T-helper 1 cell treated with Interleukin-12 subunit alpha and Interleukin-12 subunit beta and Interleukin-4 antibody, amounts not matched to agents 30 ng/mL and 1 ng/mL, for 36 hours (primary cell): ENCODE data around the gene AIMP2. TPM values are rescaled to one million over a fixed set of nuclear protein-coding genes. Genes with fewer than 3 reads are reported as not detected.
"Not testable (repeated sequence)": the region's sequence is repeated elsewhere in the genome, so short reads cannot be mapped to it uniquely, and the experiment has no call there.

Experiments used
- intact Hi-C: fragments of 100-400 bp; cut with micrococcal nuclease; formaldehyde crosslinking; loops from one replicate; pipeline ENCODE4 v1.15.1; 2024
- total RNA-seq: library from RNA; stranded (reverse); gene quantifications from 2 replicates; pipeline ENCODE4 v1.2.3, GENCODE V29; 2022

The AIMP2 gene
- 41.3 TPM in 2 replicates for total RNA-seq

DNA sequence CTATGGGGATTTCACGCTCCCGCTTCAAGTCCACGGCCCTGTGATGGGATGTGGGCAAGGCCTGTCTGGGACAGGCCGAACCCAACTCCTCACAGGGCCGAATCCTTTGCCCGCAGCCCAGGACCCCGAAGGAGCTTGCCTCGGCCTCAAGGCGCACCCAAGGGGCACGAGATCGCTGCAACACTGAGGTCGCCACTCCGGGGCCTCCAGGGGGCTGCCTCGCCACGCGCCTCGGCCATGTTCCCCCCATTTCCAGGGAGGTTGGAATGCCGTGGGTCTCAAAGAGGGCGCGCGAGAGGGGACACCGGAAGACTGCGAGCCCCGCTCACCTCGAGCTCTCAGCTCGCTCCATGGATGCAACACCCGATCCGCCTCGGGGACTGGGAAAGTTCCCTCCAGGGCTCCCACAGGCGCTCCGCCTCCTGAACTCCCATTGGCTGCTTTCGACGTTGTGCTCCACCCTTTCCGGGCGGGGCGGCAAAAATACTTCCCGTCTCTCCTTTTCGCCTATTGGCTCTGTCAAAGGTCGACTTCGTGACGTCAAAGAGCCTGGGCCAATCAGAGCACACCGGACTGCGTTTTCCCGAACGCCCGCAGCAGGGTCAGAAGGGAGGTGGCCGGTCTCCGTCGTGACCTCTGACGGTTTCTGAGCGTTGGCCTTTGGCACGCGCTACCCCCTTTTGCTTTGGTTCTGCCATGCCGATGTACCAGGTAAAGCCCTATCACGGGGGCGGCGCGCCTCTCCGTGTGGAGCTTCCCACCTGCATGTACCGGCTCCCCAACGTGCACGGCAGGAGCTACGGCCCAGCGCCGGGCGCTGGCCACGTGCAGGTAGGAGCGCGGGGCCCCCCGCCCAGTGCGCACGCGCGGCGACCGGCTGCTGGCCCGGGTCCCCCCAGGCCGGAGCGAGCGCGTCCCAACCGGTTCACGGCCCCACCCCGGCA is at the start of gene AIMP2, which contains the start of gene PMS2:
TSS of gene AIMP2 (plus strand) at position 605 of the 944 bp plus-strand sequence. CDS start at position 697, 92 bp downstream.
TSS of gene PMS2 (minus strand) at position 382 of the 944 bp plus-strand sequence. CDS start at position 352, 30 bp downstream.
- intact Hi-C loops: loop anchor here (1.0 kb wide), 3 partner anchors 17 to 263 kb away; partner anchors contain the start of gene CYTH3

DNA sequence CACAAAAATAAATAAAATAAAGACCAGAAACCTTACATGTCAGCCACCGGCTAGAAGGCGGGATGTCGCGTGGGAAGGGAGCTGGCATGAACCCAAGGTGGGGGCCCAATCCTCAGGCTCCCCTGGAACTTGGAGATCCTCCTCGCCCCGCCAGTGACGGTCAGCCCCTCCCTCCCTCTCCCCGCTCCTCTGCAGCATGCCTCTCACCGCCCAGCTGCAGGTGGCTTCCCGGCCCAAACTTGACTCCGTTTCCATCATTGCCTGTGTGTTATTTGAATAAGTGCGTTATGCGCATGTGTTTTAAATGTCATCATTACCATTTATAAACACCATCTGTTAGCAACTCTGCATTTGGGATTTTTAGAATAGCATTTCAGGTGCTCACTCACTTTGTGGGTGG is 45.9 kb upstream of the AIMP2 start:
- intact Hi-C loops: not testable (repeated sequence)

DNA sequence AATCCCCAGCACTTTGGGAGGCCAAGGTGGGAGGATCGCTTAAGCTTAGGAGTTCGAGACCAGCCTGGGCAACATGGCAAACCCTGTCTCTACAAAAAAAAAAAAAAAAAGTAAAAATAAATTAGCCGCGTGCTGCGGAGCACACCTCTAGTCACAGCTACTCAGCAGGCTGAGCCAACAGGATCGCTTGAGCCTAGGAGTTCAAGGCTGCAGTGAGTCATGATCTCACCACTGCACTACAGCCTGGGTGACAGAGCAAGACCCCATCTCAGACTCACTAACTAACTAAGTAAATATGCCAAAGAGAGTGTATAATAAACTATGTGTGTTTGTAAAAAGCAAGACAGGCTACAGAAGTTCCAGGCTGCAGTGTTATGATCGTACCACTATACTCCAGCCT is 45.3 kb upstream of the AIMP2 start:
- intact Hi-C loops: not testable (repeated sequence)

DNA sequence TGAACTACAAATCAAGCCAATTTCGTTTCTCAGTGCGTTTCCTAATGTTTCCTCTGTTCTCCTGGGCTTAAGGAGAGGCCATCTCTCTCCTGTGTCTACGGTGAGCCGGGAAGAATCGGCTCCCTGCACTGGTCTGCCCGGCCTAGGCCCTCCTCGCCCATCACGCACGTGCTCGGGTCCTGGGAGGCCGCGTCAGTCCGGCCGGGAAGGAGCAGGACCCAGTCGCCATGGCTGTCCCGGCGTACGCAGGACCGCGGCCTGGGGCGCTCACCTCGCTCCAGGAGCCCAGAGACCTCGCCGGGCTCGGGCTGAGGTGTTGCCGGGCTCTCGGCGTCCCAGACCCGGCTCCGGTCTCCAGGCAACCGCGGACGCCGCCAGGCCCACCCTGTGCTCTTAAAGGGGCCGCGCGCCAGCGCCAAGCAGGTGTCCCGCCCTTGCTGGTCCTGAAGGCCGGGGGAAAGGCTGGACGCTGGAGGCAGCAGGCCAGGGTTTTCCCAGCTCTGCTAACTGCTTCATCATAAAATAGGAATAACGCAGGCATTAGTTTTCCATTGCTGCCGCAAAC is 38.6 kb upstream of the AIMP2 start, which contains the start of gene RSPH10B:
TSS of gene RSPH10B (minus strand) at position 343 of the 565 bp plus-strand sequence. CDS start 3,573 bp downstream, outside the sequence.
- intact Hi-C loops: not testable (repeated sequence)

DNA sequence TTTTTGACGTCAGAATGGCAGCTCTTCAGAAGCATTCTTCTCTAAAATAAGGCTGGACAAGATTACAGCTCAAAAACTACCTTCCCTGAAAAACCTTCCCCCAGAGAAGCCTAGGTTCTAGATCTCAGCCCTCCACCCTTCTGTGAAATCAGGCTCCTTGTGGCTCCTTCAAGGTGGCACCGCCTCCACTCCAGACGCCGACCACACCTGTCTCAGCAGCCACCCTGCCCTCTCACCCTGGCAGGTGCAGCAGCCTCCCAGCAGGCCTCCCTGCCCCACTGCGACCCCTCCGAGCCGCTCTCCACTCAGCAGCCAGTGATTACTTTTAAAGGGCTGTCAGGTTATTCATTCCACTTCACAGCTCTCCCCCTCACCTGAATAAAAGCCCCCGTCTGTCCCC is 35.5 kb upstream of the AIMP2 start:
- intact Hi-C loops: not testable (repeated sequence)

DNA sequence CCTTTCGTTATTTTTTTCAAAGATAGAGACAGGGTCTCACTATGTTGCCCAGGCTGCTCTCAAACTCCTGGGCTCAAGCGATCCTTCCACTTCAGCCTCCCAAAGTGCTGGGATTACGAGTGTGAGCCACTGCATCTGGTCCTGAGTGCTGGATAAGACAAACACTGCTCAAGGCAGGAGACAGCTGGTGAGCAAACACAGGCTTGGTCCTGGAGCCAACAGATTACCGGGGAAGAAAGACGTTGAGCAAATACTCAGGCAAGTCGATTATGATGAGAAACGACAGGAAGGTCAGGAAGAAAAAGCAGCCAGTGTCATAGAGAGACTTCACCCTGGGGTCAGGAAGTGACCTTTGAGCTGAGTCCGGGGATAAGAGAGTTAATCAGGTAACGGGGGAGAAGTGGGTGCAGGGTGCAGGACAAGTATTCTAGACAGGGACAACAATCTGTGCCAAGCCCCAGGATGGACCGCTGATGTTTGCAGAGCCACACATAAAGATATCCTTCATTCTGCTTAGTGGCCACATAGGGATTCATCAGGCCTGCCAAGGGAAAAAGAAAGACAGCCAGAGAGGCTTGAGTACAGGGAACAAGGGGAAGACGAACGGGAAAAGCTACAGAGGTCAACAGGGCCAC is 29.3 kb upstream of the AIMP2 start:
- intact Hi-C loops: not testable (repeated sequence)

DNA sequence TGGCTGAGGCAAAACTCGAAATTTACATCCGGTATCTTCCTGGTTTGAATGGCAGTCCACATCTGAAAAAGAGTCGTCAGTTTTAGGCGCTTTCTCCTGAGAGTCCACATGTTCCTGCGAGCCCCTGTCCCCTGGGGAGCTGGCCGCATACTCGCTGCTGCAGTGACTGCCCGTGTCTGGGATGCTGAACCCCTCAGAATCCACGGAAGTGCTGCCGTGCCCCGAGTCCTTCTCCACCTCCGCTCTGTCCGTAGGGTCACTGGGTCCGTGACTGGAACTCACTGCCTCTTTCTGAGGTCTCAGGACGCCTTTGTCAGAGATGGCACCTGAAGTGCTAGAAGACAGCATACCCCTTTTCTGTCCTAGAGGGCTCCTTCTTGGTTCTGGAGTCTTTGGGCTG is 22.0 kb upstream of the AIMP2 start:
- intact Hi-C loops: not testable (repeated sequence)

DNA sequence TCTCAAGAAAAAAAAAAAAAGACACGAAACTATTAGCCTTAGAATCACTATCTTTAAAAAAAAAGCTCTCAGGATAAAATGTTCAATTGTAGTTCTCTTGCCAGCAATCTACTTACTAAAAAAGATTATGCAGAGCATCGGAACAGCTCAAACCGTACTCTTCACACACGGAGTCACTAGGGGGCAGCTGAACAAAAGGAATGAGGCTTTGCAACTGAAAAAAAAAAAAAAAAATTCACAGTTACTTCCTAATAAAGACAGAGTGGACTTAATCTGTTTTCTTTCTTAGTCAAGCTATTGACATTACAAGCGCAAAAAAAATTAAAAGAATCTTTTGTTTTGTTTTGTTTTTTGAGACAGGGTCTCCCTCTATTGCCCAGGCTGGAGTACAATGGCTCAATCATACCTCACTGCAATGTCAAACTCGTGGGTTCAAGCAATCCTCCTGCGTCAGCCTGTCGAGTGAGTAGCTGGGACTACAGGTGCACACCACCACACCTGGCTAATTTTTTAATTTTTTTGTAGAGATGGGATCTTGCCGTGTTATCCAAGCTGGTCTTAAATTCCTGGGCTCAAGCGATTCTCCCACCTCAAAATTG is 11.8 kb upstream of the AIMP2 start:
- intact Hi-C loops: loop anchor here (1.0 kb wide), 3 partner anchors 109 to 438 kb away; no protein-coding TSS in a partner anchor

DNA sequence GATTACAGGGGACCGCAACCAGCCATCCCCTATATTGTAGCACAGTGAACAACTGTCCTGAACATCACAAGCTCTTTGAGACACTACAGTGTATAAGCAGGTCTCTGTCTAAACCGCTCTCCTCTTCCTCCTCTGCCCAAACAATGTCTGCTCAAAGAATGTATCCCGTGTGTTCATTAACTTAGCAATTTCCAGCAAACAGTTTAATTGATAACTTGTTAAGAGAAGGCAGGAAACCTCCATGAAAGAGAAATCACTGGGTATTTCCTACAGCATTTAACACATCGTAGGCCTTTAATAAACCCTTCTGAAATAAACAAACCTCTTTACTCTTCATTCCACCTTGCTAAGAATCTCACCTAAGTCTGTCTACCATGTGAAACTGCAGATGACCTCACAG is 1.7 kb upstream of the AIMP2 start:
- intact Hi-C loops: no loop called here

DNA sequence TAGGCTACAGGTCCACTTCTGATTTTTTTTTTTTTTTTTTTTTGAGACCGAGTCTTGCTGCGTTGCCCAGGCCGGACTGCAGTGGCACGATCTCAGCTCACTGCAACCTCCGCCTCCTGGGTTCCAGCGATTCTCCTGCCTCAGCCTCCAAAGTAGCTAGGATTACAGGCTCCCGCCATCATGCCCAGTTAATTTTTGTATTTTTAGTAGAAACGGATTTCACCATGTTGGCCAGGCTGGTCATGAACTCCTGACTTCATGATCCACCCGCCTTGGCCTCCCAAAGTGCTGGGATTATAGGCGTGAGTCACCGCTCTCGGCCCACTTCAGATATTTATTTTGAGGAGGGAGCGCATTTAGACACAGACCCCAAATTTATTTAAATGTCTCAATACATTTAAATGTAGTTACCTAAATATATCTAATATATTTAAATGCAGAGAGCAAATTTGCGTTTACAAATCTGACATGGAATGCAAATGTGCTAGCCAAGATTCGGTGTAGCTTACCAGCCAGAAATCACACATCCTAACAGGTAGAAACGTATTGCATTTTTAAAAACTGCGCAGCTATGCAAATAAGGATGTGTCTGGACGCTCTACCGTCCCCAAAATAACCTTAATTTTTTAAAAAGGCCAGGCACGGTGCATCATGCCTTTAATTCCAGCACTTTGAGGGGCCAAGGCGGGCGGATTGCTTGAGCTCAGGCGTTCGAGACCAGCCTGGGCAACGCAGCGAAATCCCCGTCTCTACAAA is 1.1 kb upstream of the AIMP2 start:
- intact Hi-C loops: not testable (repeated sequence)

DNA sequence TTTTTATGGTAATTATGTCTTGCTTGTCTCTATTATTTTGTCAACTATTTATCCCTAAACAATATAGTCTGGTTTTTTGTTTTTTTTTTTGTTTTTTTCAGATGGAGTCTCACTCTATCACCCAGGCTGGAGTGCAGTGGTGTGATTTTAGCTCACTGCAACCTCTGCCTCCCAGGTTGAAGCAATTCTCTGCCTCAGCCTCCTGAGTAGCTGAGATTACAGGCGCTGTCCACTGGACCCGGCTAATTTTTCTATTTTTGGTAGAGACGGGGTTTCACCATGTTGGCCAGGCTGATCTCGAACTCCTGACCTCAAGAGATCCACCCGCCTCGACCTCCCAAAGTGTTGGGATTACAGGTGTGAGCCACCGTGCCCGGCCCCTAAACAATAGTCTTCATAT is 1.3 kb downstream of the AIMP2 start:
- intact Hi-C loops: not testable (repeated sequence)

DNA sequence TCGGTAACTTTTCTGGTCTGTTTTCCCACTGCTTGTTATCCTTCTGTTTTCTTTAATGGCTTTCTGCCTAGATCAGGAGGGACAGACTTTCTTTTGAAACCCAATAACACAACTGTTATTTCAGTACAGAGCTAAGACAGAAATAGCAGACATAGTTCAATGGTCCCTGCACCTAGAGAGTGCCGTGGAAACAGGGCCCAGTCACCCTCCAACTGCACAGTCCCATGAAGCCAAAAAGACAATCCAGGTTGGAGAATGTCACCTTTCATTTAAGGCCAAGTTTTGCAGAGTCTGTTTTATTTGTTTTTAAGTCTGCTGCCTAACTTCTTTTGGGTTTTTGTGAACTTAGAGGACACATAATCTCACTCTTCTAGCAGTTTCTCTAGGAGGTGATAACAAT is 2.5 kb downstream of the AIMP2 start:
- intact Hi-C loops: no loop called here

DNA sequence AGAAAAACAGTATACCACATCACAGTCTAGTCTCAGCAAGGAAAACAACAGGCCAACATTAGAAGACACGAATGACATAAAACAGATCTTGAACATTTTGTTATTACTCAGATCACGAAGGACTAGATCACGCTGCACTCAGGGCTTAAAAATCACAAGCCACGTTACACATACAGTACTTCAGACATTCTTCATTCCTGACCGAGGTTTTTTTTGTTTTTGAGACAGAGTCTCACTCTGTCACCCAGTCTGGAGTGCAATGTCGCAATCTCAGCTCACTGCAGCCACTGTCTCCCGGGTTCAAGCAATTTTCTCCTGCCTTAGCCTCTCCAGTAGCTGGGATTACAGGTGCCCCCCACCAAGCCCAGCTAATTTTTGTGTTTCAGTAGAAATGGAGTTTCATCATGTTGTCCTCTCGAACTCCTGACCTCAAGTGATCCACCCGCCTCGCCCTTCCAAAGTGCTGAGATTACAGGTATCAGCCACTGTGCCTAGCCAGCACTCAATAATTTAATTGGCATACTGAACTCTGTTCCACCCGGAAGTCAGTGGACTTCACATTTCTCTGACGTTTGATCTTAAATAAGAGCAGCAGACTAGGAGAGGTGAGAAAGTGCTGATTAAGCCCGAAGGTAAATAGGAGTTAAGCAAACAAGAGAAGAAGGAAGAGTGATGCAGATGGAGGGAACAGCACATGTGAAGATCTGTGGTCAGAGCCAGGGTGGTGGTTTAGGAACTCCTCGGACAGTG is 3.5 kb downstream of the AIMP2 start:
- intact Hi-C loops: no loop called here

DNA sequence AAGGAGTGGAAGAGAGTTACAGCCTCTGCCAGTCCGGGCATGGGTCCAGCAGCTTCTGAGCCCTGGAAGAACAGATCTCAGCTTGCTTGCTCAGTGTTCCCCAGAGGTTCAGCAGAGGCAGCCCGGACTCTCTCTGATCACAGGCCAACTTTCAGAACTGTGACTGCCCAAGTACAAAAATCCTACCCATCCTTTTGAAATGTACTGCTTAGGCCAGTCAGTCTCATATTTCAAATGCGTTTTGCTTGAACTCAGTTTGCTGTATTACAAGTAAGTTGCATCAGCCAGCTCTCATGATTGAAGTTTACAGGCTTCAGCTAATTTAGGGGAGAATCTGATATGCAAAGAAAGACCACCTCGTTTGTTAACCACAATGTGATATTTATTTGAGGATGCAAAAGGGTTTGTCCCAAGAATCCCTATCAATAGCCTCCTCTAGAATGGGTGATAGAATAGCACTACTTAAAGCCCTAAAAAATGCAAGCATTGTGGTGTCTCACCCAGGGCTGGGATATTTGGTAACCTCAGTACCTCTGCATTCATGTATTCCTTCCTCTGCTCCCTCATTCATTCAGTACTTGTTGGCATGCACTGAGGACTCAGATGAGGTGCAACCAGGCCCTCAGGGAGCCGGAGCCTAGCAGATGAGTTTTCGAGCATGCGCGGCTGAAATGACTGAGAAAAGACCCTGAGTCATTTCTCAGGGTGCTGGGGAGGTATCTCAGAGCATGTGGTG is 7.0 kb downstream of the AIMP2 start:
- intact Hi-C loops: no loop called here

DNA sequence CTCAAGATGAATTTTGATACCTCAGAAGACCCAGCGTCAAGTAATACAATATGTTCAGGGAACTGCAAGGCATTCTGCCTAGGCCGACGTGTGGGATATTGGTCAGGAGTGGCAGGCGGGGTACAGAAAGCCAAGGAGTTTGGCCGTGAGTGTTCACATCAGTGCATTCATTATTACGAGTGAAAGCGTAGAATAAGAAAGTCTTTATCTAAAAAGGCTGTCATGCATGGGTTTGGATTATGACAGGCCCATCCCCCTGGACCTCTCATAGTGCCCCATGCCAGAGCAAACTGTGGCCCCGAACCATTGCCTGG is 7.5 kb downstream of the AIMP2 start:
- intact Hi-C loops: no loop called here

DNA sequence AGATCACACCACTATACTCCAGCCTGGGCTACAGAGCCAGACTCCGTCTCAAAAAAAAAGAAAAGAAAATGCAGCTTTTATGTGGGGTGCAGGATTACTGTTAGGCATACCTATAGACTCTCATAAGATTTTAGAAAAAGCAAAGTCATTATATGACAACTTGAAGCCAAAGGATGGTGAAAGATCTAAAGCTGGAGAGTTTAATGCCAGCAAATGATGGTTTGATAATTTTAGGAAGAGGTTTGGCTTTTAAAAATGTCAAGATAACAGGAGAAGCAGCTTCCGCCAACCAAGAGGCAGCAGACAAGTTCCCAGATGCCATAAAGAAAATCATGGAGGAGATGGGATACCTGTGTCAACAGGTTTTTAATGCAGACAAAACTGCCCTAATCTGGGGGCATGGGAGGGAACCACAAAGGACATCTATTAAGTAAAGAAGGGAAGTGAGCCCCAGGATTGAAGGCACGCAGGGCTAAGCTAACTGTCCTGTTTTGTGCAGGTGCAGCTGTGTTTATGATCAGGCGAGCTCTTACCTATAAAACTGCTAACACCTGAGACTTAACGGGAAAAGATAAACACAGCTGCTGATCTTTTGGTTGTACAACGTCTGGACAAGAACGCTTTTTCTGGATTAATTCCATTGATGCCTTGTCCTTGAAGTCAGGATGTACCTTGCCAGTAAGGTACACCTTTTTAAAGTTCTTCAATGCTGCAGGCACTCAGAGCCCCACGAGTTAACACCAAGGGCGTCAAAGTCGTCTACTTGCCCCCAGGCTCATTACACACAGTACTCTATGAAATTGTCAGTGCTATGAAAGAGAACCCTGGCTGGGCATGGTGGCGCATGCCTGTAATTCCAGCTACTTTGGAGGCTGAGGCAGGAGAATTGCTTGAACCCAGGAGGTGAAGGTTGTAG is 11.6 kb downstream of the AIMP2 start:
- intact Hi-C loops: no loop called here

DNA sequence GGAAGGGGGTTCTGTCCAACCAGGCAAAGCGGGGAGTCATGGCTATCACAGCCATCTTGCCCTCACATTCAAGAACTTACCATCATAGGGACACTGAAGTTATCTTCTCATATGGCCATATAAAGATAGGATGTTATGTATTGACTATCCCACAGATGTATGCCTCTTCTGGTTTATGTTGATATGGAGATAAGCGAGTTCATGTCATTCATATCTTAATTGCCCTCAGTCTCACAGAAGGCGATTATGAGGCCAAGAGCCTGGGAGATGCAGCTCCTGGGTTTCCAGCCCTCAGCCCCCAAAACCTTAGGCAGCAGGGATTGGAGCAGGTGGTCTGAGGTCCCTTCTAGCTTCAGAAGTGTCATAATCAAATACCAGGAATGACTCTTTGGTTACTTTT is 13.6 kb downstream of the AIMP2 start:
- intact Hi-C loops: no loop called here

DNA sequence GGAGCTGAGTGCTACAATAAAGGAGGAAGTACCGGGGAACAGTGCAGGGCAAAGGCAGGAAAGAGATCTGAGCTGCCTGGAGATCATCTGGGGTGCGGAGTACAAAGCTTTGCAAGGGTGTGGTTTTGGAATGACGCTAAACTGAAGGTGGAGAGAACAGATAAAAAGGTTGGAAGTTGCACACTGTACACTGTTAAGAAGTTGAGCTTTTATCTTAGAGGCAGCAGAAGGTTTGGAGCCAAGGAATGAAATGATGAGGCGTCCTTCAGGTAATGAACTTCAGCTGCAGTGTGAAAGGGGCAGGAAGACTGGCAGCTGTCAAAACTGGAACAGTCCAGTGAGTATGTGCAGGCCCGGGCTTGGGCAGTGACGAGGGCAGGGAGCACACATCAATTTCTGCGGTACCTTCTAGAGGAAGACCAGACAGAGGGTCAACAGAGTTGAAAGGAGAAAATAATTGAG is 14.9 kb downstream of the AIMP2 start:
- intact Hi-C loops: no loop called here
